ENCODE data around the gene SBK3.

SBK3 gene

DNA sequence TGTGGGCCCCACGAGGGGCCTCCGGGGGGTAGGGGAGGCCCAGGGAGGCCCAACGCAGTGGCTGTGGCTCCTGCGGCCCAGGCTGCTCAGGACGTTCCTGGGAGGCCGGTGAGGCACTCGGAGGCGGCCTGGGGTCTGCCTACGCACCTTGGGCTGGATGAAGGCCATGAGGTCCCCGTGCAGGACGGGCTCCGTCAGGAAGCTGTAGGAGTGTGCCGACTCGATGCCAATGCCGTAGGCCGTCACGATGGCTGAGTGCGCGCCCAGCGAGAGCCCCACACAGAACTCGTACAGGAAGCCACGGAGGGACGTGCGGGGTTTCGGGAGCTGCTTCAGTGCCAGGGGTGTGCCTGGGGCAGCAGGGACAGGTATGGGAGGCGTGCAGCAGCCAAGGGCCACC is 14.3 kb downstream of the SBK3 start:
- TF ChIP-seq, protein P1, sequence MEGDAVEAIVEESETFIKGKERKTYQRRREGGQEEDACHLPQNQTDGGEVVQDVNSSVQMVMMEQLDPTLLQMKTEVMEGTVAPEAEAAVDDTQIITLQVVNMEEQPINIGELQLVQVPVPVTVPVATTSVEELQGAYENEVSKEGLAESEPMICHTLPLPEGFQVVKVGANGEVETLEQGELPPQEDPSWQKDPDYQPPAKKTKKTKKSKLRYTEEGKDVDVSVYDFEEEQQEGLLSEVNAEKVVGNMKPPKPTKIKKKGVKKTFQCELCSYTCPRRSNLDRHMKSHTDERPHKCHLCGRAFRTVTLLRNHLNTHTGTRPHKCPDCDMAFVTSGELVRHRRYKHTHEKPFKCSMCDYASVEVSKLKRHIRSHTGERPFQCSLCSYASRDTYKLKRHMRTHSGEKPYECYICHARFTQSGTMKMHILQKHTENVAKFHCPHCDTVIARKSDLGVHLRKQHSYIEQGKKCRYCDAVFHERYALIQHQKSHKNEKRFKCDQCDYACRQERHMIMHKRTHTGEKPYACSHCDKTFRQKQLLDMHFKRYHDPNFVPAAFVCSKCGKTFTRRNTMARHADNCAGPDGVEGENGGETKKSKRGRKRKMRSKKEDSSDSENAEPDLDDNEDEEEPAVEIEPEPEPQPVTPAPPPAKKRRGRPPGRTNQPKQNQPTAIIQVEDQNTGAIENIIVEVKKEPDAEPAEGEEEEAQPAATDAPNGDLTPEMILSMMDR (IDR thresholded peaks at IDR 0.05): no peak
- H3K27me3 ChIP-seq: peaks cover 7% of the 10 kb centered on the region

DNA sequence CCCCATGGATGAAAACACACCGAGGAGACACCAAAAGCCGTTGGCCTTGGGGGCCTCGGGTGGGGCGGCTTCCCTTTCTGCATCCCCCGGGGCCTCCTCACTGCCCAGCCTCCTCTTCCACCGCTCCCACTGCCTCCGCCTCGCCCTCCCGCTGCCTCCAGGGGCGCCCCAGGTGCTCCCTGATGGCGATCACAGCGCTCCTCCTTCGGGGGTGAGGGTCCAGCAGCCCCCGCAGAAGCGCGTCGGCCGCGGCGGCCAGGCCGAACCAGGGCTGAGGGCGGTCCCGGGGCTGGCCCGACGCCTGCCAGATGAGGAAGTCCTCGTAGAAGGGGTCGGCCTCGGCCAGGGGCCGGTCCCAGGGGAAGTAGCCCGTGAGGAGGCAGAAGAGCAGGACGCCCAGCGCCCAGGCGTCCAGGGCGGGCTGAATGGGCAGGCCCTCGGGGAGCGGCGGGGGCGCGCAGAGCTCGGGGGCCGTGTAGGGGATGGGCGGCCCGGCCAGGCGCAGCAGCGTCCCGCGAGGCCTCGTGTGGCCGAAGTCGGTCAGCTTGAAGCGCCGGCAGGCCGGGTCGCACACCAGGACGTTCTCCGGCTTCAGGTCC is 15.6 kb downstream of the SBK3 start:
- Histone ChIP-seq H3K27ac (no peak overlapping the region), H3K27me3 (peaks cover 16% of the 10 kb centered on the region), H3K4me1 (ENCODE audit: control insufficient read depth in 1 of 2, insufficient read depth in 1 of 2, low read depth in 1 of 2, low read length in 1 of 2) (no peaks in the 10 kb centered on the region), H3K4me3 (ENCODE audit: low read depth in 1 of 2, low read length in 1 of 2) (no peak overlapping the region), H3K9me3 (no peaks in the 10 kb centered on the region), H3K36me3 (no peaks in the 10 kb centered on the region)
- TF ChIP-seq, protein P1 (IDR thresholded peaks at IDR 0.05): no peak

More for the DNA sequence above, 14.3 kb downstream of the SBK3 start:
- Histone ChIP-seq H3K36me3 (no peaks in the 10 kb centered on the region), H3K27ac (no peak overlapping the region), H3K4me1 (ENCODE audit: control insufficient read depth in 1 of 2, insufficient read depth in 1 of 2, low read depth in 1 of 2, low read length in 1 of 2) (no peaks in the 10 kb centered on the region), H3K9me3 (no peaks in the 10 kb centered on the region), H3K4me3 (ENCODE audit: low read depth in 1 of 2, low read length in 1 of 2) (no peak overlapping the region)

DNA sequence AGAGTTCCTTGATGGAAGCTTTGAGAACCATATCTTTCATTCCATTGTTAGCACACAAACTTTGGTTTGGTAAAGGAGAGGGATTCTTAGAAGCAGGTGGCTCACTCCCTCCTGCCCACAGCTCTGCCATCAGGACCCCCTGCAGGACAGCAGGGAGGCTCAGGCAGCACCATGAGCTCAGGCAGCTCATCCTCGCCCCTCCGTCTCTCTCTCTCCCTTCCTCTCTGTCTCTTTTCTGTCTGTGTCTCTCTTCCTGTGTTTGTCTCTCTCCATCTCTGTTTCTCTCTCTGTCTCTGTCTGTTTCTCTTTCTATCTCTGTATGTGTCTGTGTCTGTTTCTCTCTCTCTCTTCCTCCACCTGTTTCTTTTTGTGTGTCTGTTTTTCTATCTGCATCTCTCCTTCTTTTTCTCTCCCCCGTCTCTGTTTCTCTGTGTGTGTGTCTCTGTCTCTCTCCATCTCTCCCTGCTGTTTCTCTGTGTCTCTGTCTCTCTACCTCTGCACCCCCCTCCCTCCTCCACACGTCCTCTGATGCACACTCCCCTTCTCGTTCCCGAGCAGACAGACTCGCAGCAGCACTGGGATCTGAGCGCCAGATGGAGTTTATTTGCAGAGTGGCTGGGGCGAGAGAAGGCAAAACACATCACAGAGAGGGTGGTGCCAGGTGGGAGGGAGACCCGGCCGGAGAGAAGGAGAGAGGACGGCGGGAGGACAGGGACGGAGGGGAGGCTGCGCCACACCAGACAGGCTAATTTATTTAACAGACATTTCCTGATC is 17.1 kb downstream of the SBK3 start:
- no peaks in the 10 kb centered on the region for H3K9me3 ChIP-seq
- peaks cover 28% of the 10 kb centered on the region for H3K27me3 ChIP-seq
- H3K4me3 ChIP-seq (ENCODE audit: low read depth in 1 of 2, low read length in 1 of 2): no peak overlapping the region
- TF ChIP-seq, protein P1 (IDR thresholded peaks at IDR 0.05): no peak
- no peaks in the 10 kb centered on the region for H3K36me3 ChIP-seq
- no peak overlapping the region for H3K27ac ChIP-seq
- H3K4me1 ChIP-seq (ENCODE audit: control insufficient read depth in 1 of 2, insufficient read depth in 1 of 2, low read depth in 1 of 2, low read length in 1 of 2): no peaks in the 10 kb centered on the region

DNA sequence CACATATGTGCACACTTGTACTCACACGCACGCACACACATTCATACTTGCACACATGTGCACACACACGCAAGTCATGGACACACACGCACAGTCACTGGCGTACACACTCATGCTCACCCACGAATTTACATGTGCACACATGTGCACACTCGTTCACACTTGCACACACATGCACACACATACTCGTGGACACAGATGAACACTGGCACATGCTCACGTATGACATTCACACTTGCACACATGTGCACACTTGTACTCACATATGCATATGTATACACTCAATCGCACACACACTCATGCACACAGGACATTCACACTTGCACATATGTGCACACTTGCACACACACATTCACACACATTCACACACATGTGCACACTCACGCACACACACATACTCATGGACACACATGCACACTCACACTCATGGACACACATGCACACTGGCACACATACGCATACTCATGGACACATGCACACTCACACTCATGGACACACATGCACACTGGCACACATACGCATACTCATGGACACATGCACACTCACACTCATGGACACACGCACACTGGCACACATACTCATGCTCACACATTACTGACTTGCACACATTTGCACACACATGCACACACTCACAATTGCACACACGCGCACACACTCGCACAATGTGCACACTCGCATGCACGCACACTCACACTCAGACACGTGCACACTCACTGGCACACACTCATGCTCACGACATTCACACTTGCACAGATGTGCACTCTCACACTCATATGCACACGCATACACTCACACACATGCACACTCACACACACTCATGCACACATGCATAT is 17.9 kb downstream of the SBK3 start:
- TF ChIP-seq, protein P1 (IDR thresholded peaks at IDR 0.05): no peak
- no peak overlapping the region for H3K27ac ChIP-seq
- H3K4me3 ChIP-seq (ENCODE audit: low read depth in 1 of 2, low read length in 1 of 2): no peak overlapping the region
- H3K27me3 ChIP-seq: peaks cover 28% of the 10 kb centered on the region
- no peaks in the 10 kb centered on the region for H3K36me3 ChIP-seq
- no peaks in the 10 kb centered on the region for H3K9me3 ChIP-seq
- H3K4me1 ChIP-seq (ENCODE audit: control insufficient read depth in 1 of 2, insufficient read depth in 1 of 2, low read depth in 1 of 2, low read length in 1 of 2): no peaks in the 10 kb centered on the region

DNA sequence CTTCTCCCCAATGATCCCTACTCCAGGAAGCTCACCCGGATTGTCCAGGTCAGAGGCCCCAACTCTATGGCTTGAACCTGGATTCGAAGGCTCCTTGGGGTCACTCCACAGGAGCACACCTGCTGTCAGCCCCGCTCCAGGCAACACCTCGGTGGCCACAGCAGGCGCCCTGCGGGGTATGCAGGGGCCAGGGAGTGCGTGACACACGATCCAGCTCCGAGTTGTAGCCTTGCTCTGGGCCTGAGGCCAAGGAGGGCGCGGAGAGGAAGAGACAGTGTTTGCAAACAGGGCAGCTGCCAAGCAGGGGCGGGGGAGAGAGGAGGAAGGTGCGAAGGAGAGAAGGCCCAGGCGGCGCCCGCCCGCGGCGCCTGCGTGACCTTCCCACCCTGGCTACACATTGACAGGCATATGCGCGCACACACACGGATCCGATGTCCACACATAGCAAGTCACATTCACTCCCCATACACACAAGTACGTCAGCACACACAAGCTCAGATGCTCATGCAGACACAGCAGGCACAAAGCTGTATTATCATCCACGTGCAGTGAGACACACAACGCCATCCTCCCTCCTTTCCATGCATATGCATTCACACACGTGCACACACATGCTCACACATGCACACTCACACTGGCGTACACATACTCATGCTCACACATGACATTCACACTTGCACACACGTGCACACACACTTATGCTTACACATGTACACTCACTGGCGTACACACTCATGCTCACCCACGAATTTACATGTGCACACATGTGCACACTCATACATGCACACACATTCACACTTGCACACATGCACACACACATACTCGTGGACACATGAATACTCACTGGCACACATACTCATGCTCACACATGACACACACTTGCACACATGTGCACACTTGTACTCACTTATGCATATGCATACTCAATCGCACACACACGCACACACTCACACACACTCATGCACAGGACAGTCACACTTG is 18.8 kb downstream of the SBK3 start:
- Histone ChIP-seq H3K4me3 (ENCODE audit: low read depth in 1 of 2, low read length in 1 of 2) (no peak overlapping the region), H3K9me3 (no peaks in the 10 kb centered on the region), H3K27me3 (peaks cover 28% of the 10 kb centered on the region), H3K36me3 (no peaks in the 10 kb centered on the region), H3K4me1 (ENCODE audit: control insufficient read depth in 1 of 2, insufficient read depth in 1 of 2, low read depth in 1 of 2, low read length in 1 of 2) (no peaks in the 10 kb centered on the region), H3K27ac (no peak overlapping the region)
- TF ChIP-seq, protein P1 (IDR thresholded peaks at IDR 0.05): no peak

Data from neutrophil (primary cell).